ENCODE results near the gene UBE2M.

The UBE2M gene

DNA sequence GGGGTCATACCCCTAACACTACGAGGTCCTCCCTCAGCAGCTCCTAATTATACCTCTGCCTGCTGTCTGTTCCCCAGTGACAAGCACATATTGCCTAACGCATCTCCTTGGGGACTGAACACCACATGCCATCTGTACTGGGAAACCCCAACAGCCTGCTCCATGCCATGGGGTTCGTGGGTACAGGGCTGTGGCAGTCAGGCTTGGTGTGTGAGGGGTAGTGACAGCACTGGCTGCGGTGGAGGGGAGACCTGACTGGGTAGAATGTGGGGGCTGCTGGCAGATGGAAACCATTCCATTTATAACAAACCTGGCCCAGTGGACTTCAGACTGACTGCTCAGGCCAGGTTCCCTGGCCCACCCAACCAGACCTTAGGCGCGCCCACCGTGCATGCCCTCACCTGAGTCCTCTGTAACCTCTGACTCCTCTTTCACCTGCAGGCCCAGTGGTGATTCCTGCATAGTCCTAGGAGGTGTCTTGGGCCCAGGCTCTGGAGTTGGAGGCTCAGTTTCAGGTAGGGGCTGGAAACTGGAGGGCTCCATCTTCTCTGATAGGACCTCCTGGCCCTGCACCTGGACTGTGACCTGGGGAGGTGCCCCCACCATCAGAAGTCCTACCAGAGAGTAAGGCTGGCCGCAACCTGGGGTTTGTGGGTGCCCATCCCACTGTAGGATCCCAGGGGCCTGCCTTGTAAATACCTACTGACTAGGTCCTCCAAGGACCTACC, 11.7 kb upstream of the UBE2M start:
- CTCF ChIA-PET, result no interaction called here
- no peak for TF ChIP-seq LEF1 (IDR thresholded peaks at IDR 0.05; ENCODE audit: borderline replicate concordance)
- TF ChIP-seq SP1 (IDR thresholded peaks at IDR 0.05), result no peak
- no peak for TF ChIP-seq BHLHE40 (IDR thresholded peaks at IDR 0.05; ENCODE audit: borderline replicate concordance)
- no peak for TF ChIP-seq L3MBTL2 (conservative IDR thresholded peaks at IDR 0.05)

DNA sequence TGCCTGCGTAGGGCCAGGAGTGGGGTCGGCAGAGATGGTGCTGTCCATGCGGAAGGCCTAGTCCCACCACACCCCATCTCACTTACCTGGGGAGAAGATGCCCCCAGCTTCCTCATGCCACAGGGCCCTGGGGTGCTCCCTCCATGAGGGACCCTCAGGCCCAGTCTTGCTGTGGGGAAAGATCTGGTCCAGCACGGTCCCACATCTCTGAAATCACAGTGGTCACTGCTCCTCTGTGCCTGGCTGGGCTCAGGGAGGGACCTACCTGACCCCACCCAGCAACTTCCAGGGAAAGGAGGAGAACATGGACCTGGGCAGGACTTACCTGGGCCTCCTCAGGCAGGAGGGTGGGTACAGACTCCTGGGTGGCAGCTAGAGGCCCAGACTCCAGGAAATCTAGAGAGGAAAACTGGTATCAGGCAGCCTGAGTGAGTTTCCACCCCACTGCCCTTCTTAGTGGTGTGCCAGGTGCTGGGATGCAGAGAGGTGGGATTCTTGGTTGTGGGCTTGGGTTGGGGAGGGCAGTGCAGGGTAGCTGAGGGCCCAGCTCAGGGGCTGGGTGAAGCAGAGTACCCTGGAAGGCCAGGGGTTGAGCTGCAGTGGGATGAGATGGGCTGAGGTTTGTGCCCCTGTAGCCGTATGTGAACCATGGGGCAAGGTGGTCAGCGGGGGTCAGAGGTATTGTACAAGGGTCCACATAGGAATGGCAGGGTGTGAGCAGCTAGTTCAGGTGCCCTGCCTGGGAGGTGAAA, 11.0 kb upstream of the UBE2M start:
- no peak for DNase-seq (ENCODE audit: extremely low spot score)
- TF ChIP-seq L3MBTL2 (conservative IDR thresholded peaks at IDR 0.05) (no peak), SUZ12 (IDR thresholded peaks at IDR 0.05) (no peak), CTBP1 (IDR thresholded peaks at IDR 0.05; ENCODE audit: borderline replicate concordance) (no peak), ZNF384 (IDR thresholded peaks at IDR 0.05) (no peak), FOXM1 (IDR thresholded peaks at IDR 0.05; ENCODE audit: borderline replicate concordance) (no peak), BHLHE40 (IDR thresholded peaks at IDR 0.05; ENCODE audit: borderline replicate concordance) (no peak), ARNT (IDR thresholded peaks at IDR 0.05) (no peak), LEF1 (IDR thresholded peaks at IDR 0.05; ENCODE audit: borderline replicate concordance) (no peak), FOXK2 (IDR thresholded peaks at IDR 0.05) (no peak), SP1 (IDR thresholded peaks at IDR 0.05) (no peak), FOXA1 (IDR thresholded peaks at IDR 0.05) (no peak)
- TF ChIP-seq, protein P1, sequence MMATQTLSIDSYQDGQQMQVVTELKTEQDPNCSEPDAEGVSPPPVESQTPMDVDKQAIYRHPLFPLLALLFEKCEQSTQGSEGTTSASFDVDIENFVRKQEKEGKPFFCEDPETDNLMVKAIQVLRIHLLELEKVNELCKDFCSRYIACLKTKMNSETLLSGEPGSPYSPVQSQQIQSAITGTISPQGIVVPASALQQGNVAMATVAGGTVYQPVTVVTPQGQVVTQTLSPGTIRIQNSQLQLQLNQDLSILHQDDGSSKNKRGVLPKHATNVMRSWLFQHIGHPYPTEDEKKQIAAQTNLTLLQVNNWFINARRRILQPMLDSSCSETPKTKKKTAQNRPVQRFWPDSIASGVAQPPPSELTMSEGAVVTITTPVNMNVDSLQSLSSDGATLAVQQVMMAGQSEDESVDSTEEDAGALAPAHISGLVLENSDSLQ (IDR thresholded peaks at IDR 0.05), result no peak
- CTCF ChIA-PET, result no interaction called here
- POLR2A ChIA-PET, result interaction anchor here (1.0 to 4.4 kb wide), 4 partner anchors 9 to 50 kb away, joined by 3 to 43 read pairs (median 4); partner anchors contain the start of genes TRIM28, UBE2M and ZBTB45

More for the DNA sequence above, 11.7 kb upstream of the UBE2M start:
- DNase-seq (ENCODE audit: extremely low spot score), result no peak
- POLR2A ChIA-PET, result interaction anchor here (1.0 to 4.4 kb wide), 4 partner anchors 10 to 50 kb away, joined by 3 to 43 read pairs (median 4); partner anchors contain the start of genes TRIM28, UBE2M and ZBTB45

DNA sequence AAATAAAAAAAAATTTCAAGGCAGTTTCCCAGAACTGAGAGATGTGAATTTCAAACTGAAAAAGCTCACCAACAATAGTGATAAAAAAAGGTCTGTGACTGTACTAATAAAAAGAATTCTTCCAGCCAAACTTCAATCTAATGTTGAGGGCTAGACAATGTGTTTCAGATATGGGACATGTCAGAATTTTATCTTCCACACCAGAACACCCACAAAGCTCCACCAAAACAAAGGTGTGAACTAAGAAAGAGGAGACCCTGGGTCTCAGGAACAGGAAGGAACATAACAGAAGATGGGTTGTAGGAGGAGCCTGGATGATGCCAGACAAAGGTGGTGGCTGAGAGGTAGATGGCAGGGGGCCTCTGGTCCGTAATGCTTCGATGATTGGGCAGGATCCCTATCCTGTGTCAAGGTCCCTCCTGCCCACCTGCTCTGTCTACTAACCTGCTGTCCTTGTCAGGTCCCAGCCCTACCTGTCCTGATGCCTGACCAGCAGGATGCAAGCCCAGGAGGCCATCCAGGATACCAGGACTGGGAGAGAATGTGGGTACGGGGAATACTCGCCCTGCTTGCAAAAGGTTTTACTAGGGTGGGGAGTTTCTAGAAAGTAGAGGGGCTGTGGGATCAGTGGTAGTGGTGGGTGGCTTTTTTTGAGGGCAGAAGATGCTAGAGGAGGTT, 10.2 kb upstream of the UBE2M start:
- no peak for TF ChIP-seq L3MBTL2 (conservative IDR thresholded peaks at IDR 0.05)
- no peak for TF ChIP-seq ELF4 (IDR thresholded peaks at IDR 0.05)
- no peak for TF ChIP-seq HDGF (IDR thresholded peaks at IDR 0.05; ENCODE audit: borderline replicate concordance)
- no peak for TF ChIP-seq NFRKB (IDR thresholded peaks at IDR 0.05)
- TF ChIP-seq, protein P1 (IDR thresholded peaks at IDR 0.05), result no peak
- no peak for TF ChIP-seq ZNF384 (IDR thresholded peaks at IDR 0.05)
- no peak for TF ChIP-seq LEF1 (IDR thresholded peaks at IDR 0.05; ENCODE audit: borderline replicate concordance)
- no peak for TF ChIP-seq BHLHE40 (IDR thresholded peaks at IDR 0.05; ENCODE audit: borderline replicate concordance)
- no peak for TF ChIP-seq FOXK2 (IDR thresholded peaks at IDR 0.05)
- no peak for TF ChIP-seq CTBP1 (IDR thresholded peaks at IDR 0.05; ENCODE audit: borderline replicate concordance)
- TF ChIP-seq TARDBP (IDR thresholded peaks at IDR 0.05), result no peak
- no peak for TF ChIP-seq FOXA1 (IDR thresholded peaks at IDR 0.05)
- POLR2A ChIA-PET, result interaction anchor here (1.0 to 1.8 kb wide), 5 partner anchors 9 to 49 kb away, joined by 3 to 14 read pairs (median 4); partner anchors contain the start of genes TRIM28 and ZBTB45
- DNase-seq (ENCODE audit: extremely low spot score), result no peak
- CTCF ChIA-PET, result no interaction called here

DNA sequence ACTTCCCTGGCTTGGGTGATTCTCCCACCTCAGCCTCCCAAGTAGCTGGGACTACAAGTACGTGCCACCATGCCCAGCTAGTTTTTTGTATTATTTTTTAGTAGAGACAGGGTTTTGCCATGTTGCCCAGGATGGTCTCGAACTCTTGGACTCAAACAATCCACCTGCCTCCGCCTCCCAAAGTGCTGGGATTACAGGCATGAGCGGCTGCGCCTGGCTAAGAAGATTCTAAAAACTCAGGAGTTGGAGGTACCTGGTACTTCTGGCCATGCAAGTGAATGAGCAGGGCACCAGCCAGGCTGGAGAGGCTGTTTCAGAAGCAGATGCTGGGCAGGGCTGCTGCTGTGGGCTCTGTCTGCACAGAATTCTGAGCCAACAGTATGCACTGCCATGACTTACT, 8.6 kb upstream of the UBE2M start:
- no peak for TF ChIP-seq FOXM1 (IDR thresholded peaks at IDR 0.05; ENCODE audit: borderline replicate concordance)
- no peak for TF ChIP-seq SUZ12 (IDR thresholded peaks at IDR 0.05)
- TF ChIP-seq, protein P1 (IDR thresholded peaks at IDR 0.05), result no peak
- TF ChIP-seq NFRKB (IDR thresholded peaks at IDR 0.05), result no peak
- no peak for TF ChIP-seq BHLHE40 (IDR thresholded peaks at IDR 0.05; ENCODE audit: borderline replicate concordance)
- TF ChIP-seq ARNT (IDR thresholded peaks at IDR 0.05), result no peak
- no peak for TF ChIP-seq ZNF384 (IDR thresholded peaks at IDR 0.05)
- TF ChIP-seq HDGF (IDR thresholded peaks at IDR 0.05; ENCODE audit: borderline replicate concordance), result no peak
- no peak for TF ChIP-seq L3MBTL2 (conservative IDR thresholded peaks at IDR 0.05)
- TF ChIP-seq LEF1 (IDR thresholded peaks at IDR 0.05; ENCODE audit: borderline replicate concordance), result no peak
- no peak for TF ChIP-seq FOXA1 (IDR thresholded peaks at IDR 0.05)
- no peak for TF ChIP-seq FOXK2 (IDR thresholded peaks at IDR 0.05)
- no peak for TF ChIP-seq CTBP1 (IDR thresholded peaks at IDR 0.05; ENCODE audit: borderline replicate concordance)
- TF ChIP-seq SP1 (IDR thresholded peaks at IDR 0.05), result no peak
- no peak for TF ChIP-seq ELF4 (IDR thresholded peaks at IDR 0.05)
- no peak for TF ChIP-seq TARDBP (IDR thresholded peaks at IDR 0.05)
- ChIA-PET POLR2A (interaction anchor here (1.4 kb wide), 1 partner anchor 47 kb away, joined by 4 read pairs; the partner anchor contains the start of gene ZBTB45), CTCF (no interaction called here)
- no peak for DNase-seq (ENCODE audit: extremely low spot score)

DNA sequence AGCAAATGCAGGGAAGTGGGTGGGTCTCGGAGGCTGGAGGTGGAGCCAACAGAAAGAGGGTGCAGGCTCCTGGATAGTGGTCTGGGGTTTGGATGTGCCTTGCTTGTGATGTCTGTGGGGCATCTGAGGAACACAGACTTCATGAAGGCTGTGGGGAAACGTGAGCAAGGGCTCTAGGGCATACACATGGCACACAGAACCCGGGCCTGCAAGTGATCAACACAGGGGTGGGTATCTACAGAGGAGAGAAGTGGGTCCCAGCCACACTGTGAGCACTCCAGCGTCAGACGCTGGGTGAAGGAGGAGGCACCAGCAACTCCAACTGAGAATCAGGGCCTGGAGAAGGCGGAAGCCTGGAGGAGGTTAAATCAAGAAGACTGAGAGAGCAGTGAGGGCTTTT, 5.4 kb upstream of the UBE2M start:
- no peak for DNase-seq (ENCODE audit: extremely low spot score)
- ChIA-PET POLR2A (interaction anchor here (1.3 kb wide), 1 partner anchor 12 kb away, joined by 5 read pairs; no protein-coding TSS in a partner anchor), CTCF (no interaction called here)
- TF ChIP-seq BHLHE40 (IDR thresholded peaks at IDR 0.05; ENCODE audit: borderline replicate concordance), result no peak
- TF ChIP-seq ELF4 (IDR thresholded peaks at IDR 0.05), result no peak
- TF ChIP-seq NFRKB (IDR thresholded peaks at IDR 0.05), result no peak
- TF ChIP-seq FOXA1 (IDR thresholded peaks at IDR 0.05), result no peak
- TF ChIP-seq FOXK2 (IDR thresholded peaks at IDR 0.05), result no peak
